Eye (tissue), 1 donor: ENCODE measurements around the gene CCDC137.

ENCODE experiments used
- DNase-seq: peaks from one replicate; pipeline ENCODE4 v3.0.0-alpha.2; 2015

The CCDC137 gene

GRCh38 chr17:81683584-81684441 lies 17.3 kb downstream of the CCDC137 start, which contains the start of the genes ARL16 and HGS:
Gene ARL16, minus strand, starts transcription at chr17:81683797. Its CDS starts 44 bp downstream, at chr17:81683753.
Gene HGS, plus strand, starts transcription at chr17:81684011. Its CDS starts 56 bp downstream, at chr17:81684067.
- DNase-seq, result peak; percentile 100

GRCh38 chr17:81684442-81684911 lies 17.9 kb downstream of the CCDC137 start:
- DNase-seq, result peak; percentile 24

GRCh38 chr17:81685108-81685507 lies 18.6 kb downstream of the CCDC137 start:
- no peak for DNase-seq

- no peak for DNase-seq
Observed at GRCh38 chr17:81686614-81687013, 20.1 kb downstream of the CCDC137 start.

GRCh38 chr17:81687770-81688541 lies 21.4 kb downstream of the CCDC137 start:
- DNase-seq, result no peak

GRCh38 chr17:81688616-81689015 lies 22.1 kb downstream of the CCDC137 start:
- no peak for DNase-seq

GRCh38 chr17:81690066-81690465 lies 23.5 kb downstream of the CCDC137 start:
- DNase-seq, result no peak

GRCh38 chr17:81690549-81690948 lies 24.0 kb downstream of the CCDC137 start:
- DNase-seq, result no peak

GRCh38 chr17:81691196-81691595 lies 24.7 kb downstream of the CCDC137 start:
- no peak for DNase-seq

- DNase-seq, result no peak
Observed at GRCh38 chr17:81691608-81692007, 25.1 kb downstream of the CCDC137 start.

- no peak for DNase-seq
Observed at GRCh38 chr17:81693509-81694210, 27.1 kb downstream of the CCDC137 start.

GRCh38 chr17:81694810-81695209 lies 28.3 kb downstream of the CCDC137 start:
- no peak for DNase-seq

- DNase-seq, result no peak
Observed at GRCh38 chr17:81695211-81695610, 28.7 kb downstream of the CCDC137 start.

GRCh38 chr17:81695801-81696200 lies 29.3 kb downstream of the CCDC137 start:
- no peak for DNase-seq

- no peak for DNase-seq
Observed at GRCh38 chr17:81696218-81696941, 29.8 kb downstream of the CCDC137 start.

- DNase-seq, result no peak
Observed at GRCh38 chr17:81697261-81698044, 30.9 kb downstream of the CCDC137 start.

GRCh38 chr17:81700353-81701287 lies 34.1 kb downstream of the CCDC137 start:
- DNase-seq, result no peak

GRCh38 chr17:81701288-81702071 lies 34.9 kb downstream of the CCDC137 start:
- no peak for DNase-seq
